H1 (cell line): ENCODE measurements around the gene FGD4. TPM values are rescaled to one million over a fixed set of nuclear protein-coding genes. Genes with fewer than 3 reads are reported as not detected.

Experiments used
- CTCF ChIA-PET: fragments of 300-600 bp; sonication (Branson Sonifier 250); formaldehyde crosslinking; loops from one replicate; lab custom pipeline; 2021; ENCODE audit not compliant: partially characterized antibody; lab: Charles Lee
- POLR2A ChIA-PET: fragments of 300-600 bp; sonication (Branson Sonifier 250); formaldehyde crosslinking; loops from one replicate; lab custom pipeline; 2021; ENCODE audit warnings: inconsistent platforms; ENCODE audit not compliant: partially characterized antibody; lab: Charles Lee
- DNase-seq, 2 experiments: peaks; one replicate each; pipeline versions ENCODE4 v3.0.0 to v3.0.0-alpha.2; 2010 to 2022; ENCODE audit warnings: low spot score in 2 of 2, low read depth in 1 of 2, mixed read lengths in 1 of 2
- FAIRE-seq: peaks from 2 replicates; lab custom pipeline; 2011; peaks lifted over from hg19 to GRCh38; lab: Jason Lieb, UNC
- H2AFZ ChIP-seq: 2 replicates; pipeline ENCODE4 v1.8.1; 2012; ENCODE audit warnings: low read length, inconsistent platforms
- H2AK5ac ChIP-seq: 2 replicates; pipeline ENCODE4 v1.6.1; 2013; ENCODE audit warnings: low read depth, low read length
- H2BK120ac ChIP-seq: replicated peaks from 2 replicates; pipeline ENCODE3; 2013; ENCODE audit warnings: low read depth, low read length, inconsistent platforms
- H2BK12ac ChIP-seq: 2 replicates; pipeline ENCODE4 v1.6.1; 2013; ENCODE audit warnings: low read depth, low read length
- H2BK15ac ChIP-seq: 2 replicates; pipeline ENCODE4 v1.6.1; 2013; ENCODE audit warnings: low read length
- H2BK20ac ChIP-seq: 2 replicates; pipeline ENCODE4 v1.6.1; 2013; ENCODE audit warnings: low read length
- H2BK5ac ChIP-seq: 2 replicates; pipeline ENCODE4 v1.6.1; 2013; ENCODE audit warnings: low read depth, low read length
- H3K14ac ChIP-seq: 2 replicates; pipeline ENCODE4 v1.6.1; 2013; ENCODE audit warnings: inconsistent platforms; ENCODE audit not compliant: insufficient read length
- H3K18ac ChIP-seq: 2 replicates; pipeline ENCODE4 v1.6.1; 2013; ENCODE audit warnings: low read length; ENCODE audit errors: extremely low read depth
- H3K23ac ChIP-seq: 2 replicates; pipeline ENCODE4 v1.6.1; 2013; ENCODE audit warnings: inconsistent platforms; ENCODE audit not compliant: insufficient read length
- H3K23me2 ChIP-seq: 2 replicates; pipeline ENCODE4 v1.6.1; 2013; ENCODE audit warnings: low read depth, low read length
- H3K27ac ChIP-seq: 2 replicates; pipeline ENCODE4 v1.6.1; 2011; ENCODE audit warnings: low read depth, low read length, inconsistent platforms
- H3K27me3 ChIP-seq, 4 experiments: replicated peaks in 1 of 4; 1 replicate in 1 of 4; 2 replicates in 3 of 4; pipeline versions ENCODE4 v1.6.1 to v1.8.1; 2011 to 2013; ENCODE audit warnings: low read length in 3 of 4, mild to moderate bottlenecking in 3 of 4, inconsistent platforms in 2 of 4, mixed read lengths in 2 of 4, moderate library complexity in 1 of 4; ENCODE audit not compliant: control insufficient read depth in 3 of 4, insufficient read depth in 3 of 4; ENCODE audit errors: extremely low read depth in 1 of 4
- H3K36me3 ChIP-seq, 4 experiments: 2 replicates each; pipeline versions ENCODE4 v1.6.1 to v1.8.1; 2011 to 2013; ENCODE audit warnings: mild to moderate bottlenecking in 4 of 4, low read length in 3 of 4, moderate library complexity in 2 of 4, control low read depth in 1 of 4, inconsistent platforms in 1 of 4; ENCODE audit not compliant: insufficient read depth in 4 of 4, control insufficient read depth in 2 of 4
- H3K4ac ChIP-seq: replicated peaks from 2 replicates; pipeline ENCODE3; 2013; ENCODE audit warnings: low read length, low read depth, mixed read lengths, inconsistent platforms; ENCODE audit not compliant: insufficient read length
- H3K4me1 ChIP-seq, 4 experiments: replicated peaks in 1 of 4; 1 replicate in 1 of 4; 2 replicates in 3 of 4; pipeline versions ENCODE4 v1.6.1 to v1.8.1; 2011 to 2013; ENCODE audit warnings: low read length in 3 of 4, inconsistent platforms in 2 of 4, mixed read lengths in 1 of 4; ENCODE audit not compliant: insufficient read depth in 4 of 4, control insufficient read depth in 3 of 4
- H3K4me2 ChIP-seq, 2 experiments: 2 replicates each; pipeline versions ENCODE4 v1.6.1 to v1.8.1; 2011 to 2013; ENCODE audit warnings: low read depth in 2 of 2, low read length in 2 of 2, control low read depth in 1 of 2, inconsistent platforms in 1 of 2, mild to moderate bottlenecking in 1 of 2; ENCODE audit not compliant: insufficient read depth in 1 of 2
- H3K4me3 ChIP-seq, 4 experiments: fragments of 200-600, 300-600 bp in 1 of 4; sonication (generic), shearing (Covaris generic), sonication (Bioruptor Twin) in 1 of 4; 2 replicates each; pipeline versions ENCODE4 v1.5.1 to v1.8.1; 2011 to 2016; ENCODE audit warnings: low read length in 4 of 4, low read depth in 3 of 4, control low read depth in 2 of 4, inconsistent platforms in 2 of 4, mild to moderate bottlenecking in 2 of 4, mixed read lengths in 1 of 4, moderate library complexity in 1 of 4; ENCODE audit not compliant: insufficient read depth in 2 of 4; ENCODE audit errors: extremely low read depth in 1 of 4
- H3K56ac ChIP-seq: replicated peaks from 2 replicates; pipeline ENCODE3; 2013; ENCODE audit warnings: low read depth, mild to moderate bottlenecking, mixed read lengths, low read length, inconsistent platforms; ENCODE audit not compliant: insufficient read length
- H3K79me1 ChIP-seq: 2 replicates; pipeline ENCODE4 v1.6.1; 2013; ENCODE audit warnings: low read depth, low read length, control low read depth
- H3K79me2 ChIP-seq, 2 experiments: 2 replicates each; pipeline versions ENCODE4 v1.6.1 to v1.8.1; 2012 to 2013; ENCODE audit warnings: low read length in 2 of 2, mild to moderate bottlenecking in 2 of 2, inconsistent platforms in 1 of 2; ENCODE audit not compliant: insufficient read depth in 2 of 2, control insufficient read depth in 1 of 2
- H3K9ac ChIP-seq, 4 experiments: replicated peaks in 1 of 4; 1 replicate in 1 of 4; 2 replicates in 3 of 4; pipeline versions ENCODE4 v1.6.1 to v1.8.1; 2011 to 2013; ENCODE audit warnings: low read depth in 3 of 4, low read length in 3 of 4, control low read depth in 2 of 4, mild to moderate bottlenecking in 2 of 4, moderate library complexity in 2 of 4, inconsistent platforms in 1 of 4; ENCODE audit errors: extremely low read depth in 1 of 4
- H3K9me3 ChIP-seq, 2 experiments: 2 replicates each; pipeline versions ENCODE4 v1.6.1 to v1.8.1; 2012 to 2013; ENCODE audit warnings: mild to moderate bottlenecking in 2 of 2, moderate library complexity in 2 of 2, control low read depth in 1 of 2, inconsistent platforms in 1 of 2, low read depth in 1 of 2, low read length in 1 of 2, mixed read lengths in 1 of 2; ENCODE audit not compliant: insufficient read depth in 2 of 2
- H4K20me1 ChIP-seq, 2 experiments: replicated peaks in 1 of 2; 2 replicates each; pipeline versions ENCODE3 to v1.8.1; 2011 to 2013; ENCODE audit warnings: inconsistent platforms in 2 of 2, low read length in 2 of 2, mild to moderate bottlenecking in 1 of 2; ENCODE audit not compliant: insufficient read depth in 2 of 2, control insufficient read depth in 1 of 2
- H4K5ac ChIP-seq: 2 replicates; pipeline ENCODE4 v1.6.1; 2013; ENCODE audit warnings: low read length, low read depth, mixed read lengths, inconsistent platforms; ENCODE audit not compliant: insufficient read length
- H4K8ac ChIP-seq: 2 replicates; pipeline ENCODE4 v1.8.0; 2013; ENCODE audit warnings: mild to moderate bottlenecking, moderate library complexity, low read length, inconsistent platforms; ENCODE audit not compliant: insufficient read depth; ENCODE audit errors: extremely low read depth
- H4K91ac ChIP-seq: replicated peaks from 2 replicates; pipeline ENCODE3; 2013; ENCODE audit warnings: low read length, mixed read lengths, inconsistent platforms; ENCODE audit not compliant: insufficient read length
- BACH1 ChIP-seq: IDR thresholded peaks from 2 replicates; pipeline ENCODE4 v1.6.1; 2012; ENCODE audit warnings: low read length, improper control_type of control experiment
- BCL11A ChIP-seq, 2 experiments: IDR thresholded peaks; one replicate each; pipeline ENCODE4 v1.6.1; 2011; ENCODE audit warnings: low read depth in 2 of 2, low read length in 2 of 2, mild to moderate bottlenecking in 2 of 2
- CBX5 ChIP-seq: fragments of 300-800, 300-1000 bp; sonication (generic); IDR thresholded peaks from 2 replicates; pipeline ENCODE4 v1.7.1; 2016; ENCODE audit warnings: antibody characterized with exemption, low read length, low read depth
- CREB1 ChIP-seq: IDR thresholded peaks from 2 replicates; pipeline ENCODE4 v1.6.1; 2012; ENCODE audit warnings: inconsistent platforms
- KDM1A ChIP-seq: fragments of 200-600, 300-600 bp; sonication (generic); IDR thresholded peaks from 2 replicates; pipeline ENCODE4 v1.7.1; 2016; ENCODE audit warnings: mild to moderate bottlenecking, low read length, borderline replicate concordance
- KDM5A ChIP-seq: fragments of 200-600 bp; IDR thresholded peaks from 2 replicates; pipeline ENCODE4 v1.7.1; 2012; ENCODE audit warnings: mild to moderate bottlenecking, low read length, inconsistent platforms, mixed read lengths
- MAFK ChIP-seq: IDR thresholded peaks from 2 replicates; pipeline ENCODE4 v1.6.1; 2012; ENCODE audit warnings: low read depth, mild to moderate bottlenecking, improper control_type of control experiment, low read length
- RAD21 ChIP-seq, 2 experiments: IDR thresholded peaks in 1 of 2; conservative IDR thresholded peaks in 1 of 2; 2 replicates each; pipeline ENCODE4 v1.6.1; 2011; ENCODE audit warnings: low read depth in 2 of 2, low read length in 2 of 2, improper control_type of control experiment in 1 of 2, inconsistent platforms in 1 of 2, mild to moderate bottlenecking in 1 of 2, moderate library complexity in 1 of 2
- RFX5 ChIP-seq: IDR thresholded peaks from 2 replicates; pipeline ENCODE4 v1.6.1; 2011; ENCODE audit warnings: low read depth, low read length, improper control_type of control experiment, borderline replicate concordance
- SIN3A ChIP-seq, 2 experiments: IDR thresholded peaks in 1 of 2; conservative IDR thresholded peaks in 1 of 2; 2 replicates each; pipeline ENCODE4 v1.6.1; 2011 to 2012; ENCODE audit warnings: low read length in 2 of 2, improper control_type of control experiment in 1 of 2, low read depth in 1 of 2, mild to moderate bottlenecking in 1 of 2
- WGBS, 2 experiments: shearing (Covaris generic) in 1 of 2; methylation state at CpG; one replicate each; pipeline versions ENCODE4 v1.1.6 to v1.1.7; 2013 to 2015; ENCODE audit warnings: low lambda C conversion rate in 2 of 2, mixed read lengths in 2 of 2, inconsistent platforms in 1 of 2, low coverage in 1 of 2, missing lambda C conversion rate in 1 of 2; ENCODE audit not compliant: insufficient replicate concordance in 2 of 2, insufficient coverage in 1 of 2, insufficient read length in 1 of 2; ENCODE audit errors: extremely low coverage in 1 of 2, missing lambda C conversion rate in 1 of 2; 5-methylcytosine and 5-hydroxymethylcytosine counted together
- polyA plus RNA-seq, 7 experiments: library from polyadenylated mRNA; depleted of rRNA in 3 of 7; stranded (reverse) in 5 of 7; unstranded in 2 of 7; fragments of >200 nt in 5 of 7; fragments of 200-250 nt in 2 of 7; gene quantifications; 1 replicate in 5 of 7; 2 replicates in 1 of 7; 4 replicates in 1 of 7; pipeline versions ENCODE4 v1.2.1 to v1.2.3, GENCODE V29; 2011 to 2013; ENCODE audit warnings: missing spikeins in 2 of 7, mixed read lengths in 2 of 7
- total RNA-seq: library from RNA; stranded (reverse); fragmentation: NEBNext Ultra II Directional; extraction: Animal tissue kit (Norgen Biotek cat#: 25700); gene quantifications from 2 replicates; pipeline ENCODE4 v1.2.1, GENCODE V29; 2021
- TF ChIP-seq, protein P1 (sequence below): IDR thresholded peaks from 2 replicates; pipeline ENCODE4 v1.6.1; 2011; ENCODE audit warnings: low read length, improper control_type of control experiment

The FGD4 gene
- total and polyA plus RNA-seq, 2 of the 8 experiments (the other 6 are each of a cell fraction or from before 2014, with no cell fraction given), result 8.5 to 48.2 TPM

GRCh38 chr12:32533971-32534590, 134.7 kb downstream of the FGD4 start:
- Histone ChIP-seq H3K4me1 (peaks cover 0 to 20% (median 4%) of the 10 kb centered on the region in 4 experiments; a peak in 6 of 7 replicates), H4K91ac (no peak overlapping the region), H3K79me1 (no peaks in the 10 kb centered on the region; the same call in none of the 2 replicates), H3K23me2 (no peaks in the 10 kb centered on the region), H2BK15ac (no peak overlapping the region), H2BK5ac (no peak overlapping the region), H3K23ac (no peak overlapping the region), H2BK20ac (no peak overlapping the region), H3K36me3 (no peaks in the 10 kb centered on the region), H3K14ac (no peak overlapping the region), H4K20me1 (peaks cover 13 to 14% of the 10 kb centered on the region in 2 experiments), H3K4me2 (no peak overlapping the region), H4K5ac (no peak overlapping the region), H3K9ac (no peak overlapping the region), H3K9me3 (no peaks in the 10 kb centered on the region), H3K56ac (no peak overlapping the region), H2AK5ac (no peak overlapping the region), H2AFZ (no peak overlapping the region), H3K4me3 (no peak overlapping the region), H2BK12ac (no peak overlapping the region), H3K18ac (no peak overlapping the region), H3K27me3 (no peaks in the 10 kb centered on the region), H3K79me2 (peaks cover 0 to 92% of the 10 kb centered on the region in 2 experiments; a peak in 2 of 4 replicates), H2BK120ac (no peak overlapping the region), H3K4ac (no peak overlapping the region), H3K27ac (no peak overlapping the region), H4K8ac (no peak overlapping the region)
- CTCF ChIA-PET, result interaction anchor here (1.3 to 1.4 kb wide), 2 partner anchors 11 to 113 kb away, joined by 3 read pairs; no protein-coding TSS in a partner anchor
- POLR2A ChIA-PET, result no interaction called here
- no peak for FAIRE-seq
- WGBS, 2 experiments, result 64% methylated on average over 6 of the region's 6 CpGs; no CpG with 5 or more reads in 1 of the 2 experiments
- DNase-seq, result no peak
- TF ChIP-seq BCL11A (IDR thresholded peaks at IDR 0.05; ENCODE audit: low read depth in 2 of 2, low read length in 2 of 2) (no peak), MAFK (no peak), CBX5 (no peak), RAD21 (IDR thresholded peaks at IDR 0.05 in 1 of 2, conservative IDR thresholded peaks at IDR 0.05 in 1 of 2; ENCODE audit: low read depth in 2 of 2, low read length in 2 of 2) (no peak), SIN3A (conservative IDR thresholded peaks at IDR 0.05 in 1 of 2, IDR thresholded peaks at IDR 0.05 in 1 of 2; ENCODE audit: low read depth in 1 of 2, low read length in 2 of 2) (no peak), KDM5A (no peak), BACH1 (no peak), CREB1 (no peak), KDM1A (no peak), RFX5 (no peak)
- TF ChIP-seq, protein P1, sequence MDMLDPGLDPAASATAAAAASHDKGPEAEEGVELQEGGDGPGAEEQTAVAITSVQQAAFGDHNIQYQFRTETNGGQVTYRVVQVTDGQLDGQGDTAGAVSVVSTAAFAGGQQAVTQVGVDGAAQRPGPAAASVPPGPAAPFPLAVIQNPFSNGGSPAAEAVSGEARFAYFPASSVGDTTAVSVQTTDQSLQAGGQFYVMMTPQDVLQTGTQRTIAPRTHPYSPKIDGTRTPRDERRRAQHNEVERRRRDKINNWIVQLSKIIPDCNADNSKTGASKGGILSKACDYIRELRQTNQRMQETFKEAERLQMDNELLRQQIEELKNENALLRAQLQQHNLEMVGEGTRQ, result no peak
